Ureter (tissue), 1 donor: Measurements from ENCODE around the gene LNP1. TPM values are rescaled to one million over a fixed set of nuclear protein-coding genes. Genes with fewer than 3 reads are reported as not detected.

Experiments used
- DNase-seq: peaks from one replicate; pipeline ENCODE4 v3.0.0-alpha.2; 2020; ENCODE audit warnings: low spot score
- total RNA-seq: library from RNA; stranded (reverse); gene quantifications from one replicate; pipeline ENCODE4 v1.2.4, GENCODE V29; 2023
- donor health status: DM: yes; HTN: yes; CAD: no.

The LNP1 gene
- total RNA-seq, 1 donor from 2014 or later: 4.0 TPM

GRCh38 chr3:100399341-100400071 lies 1.8 kb upstream of the LNP1 start:
- DNase-seq: no peak

- no peak for DNase-seq
Observed at GRCh38 chr3:100400419-100400779, 940 bp upstream of the LNP1 start.

GRCh38 chr3:100401674-100402041 lies 319 bp downstream of the LNP1 start:
- no peak for DNase-seq

GRCh38 chr3:100402256-100402655 lies 917 bp downstream of the LNP1 start:
- no peak for DNase-seq

GRCh38 chr3:100402891-100403290 lies 1.6 kb downstream of the LNP1 start:
- DNase-seq: no peak

GRCh38 chr3:100403362-100404249 lies 2.3 kb downstream of the LNP1 start:
- DNase-seq: no peak

GRCh38 chr3:100404250-100404548 lies 2.9 kb downstream of the LNP1 start:
- DNase-seq: no peak

- no peak for DNase-seq
Observed at GRCh38 chr3:100407164-100407563, 5.8 kb downstream of the LNP1 start.

- DNase-seq: no peak
Observed at GRCh38 chr3:100407977-100408532, 6.7 kb downstream of the LNP1 start.

GRCh38 chr3:100411091-100411982 lies 10.0 kb downstream of the LNP1 start:
- DNase-seq: no peak

GRCh38 chr3:100412912-100413590 lies 11.7 kb downstream of the LNP1 start:
- no peak for DNase-seq

- no peak for DNase-seq
Observed at GRCh38 chr3:100413613-100414012, 12.3 kb downstream of the LNP1 start.

- DNase-seq: no peak
Observed at GRCh38 chr3:100416176-100416575, 14.8 kb downstream of the LNP1 start.

GRCh38 chr3:100416863-100417262 lies 15.5 kb downstream of the LNP1 start:
- no peak for DNase-seq

- DNase-seq: no peak
Observed at GRCh38 chr3:100419406-100419805, 18.1 kb downstream of the LNP1 start.

- DNase-seq: no peak
Observed at GRCh38 chr3:100420885-100421284, 19.5 kb downstream of the LNP1 start.

- no peak for DNase-seq
Observed at GRCh38 chr3:100423611-100424010, 22.3 kb downstream of the LNP1 start.

- DNase-seq: no peak
Observed at GRCh38 chr3:100424261-100424660, 22.9 kb downstream of the LNP1 start.

GRCh38 chr3:100425316-100425715 lies 24.0 kb downstream of the LNP1 start:
- DNase-seq: no peak

- DNase-seq: no peak
Observed at GRCh38 chr3:100426067-100426682, 24.8 kb downstream of the LNP1 start.

- no peak for DNase-seq
Observed at GRCh38 chr3:100427699-100428098, 26.4 kb downstream of the LNP1 start.
